Gastrocnemius medialis (tissue), 4 donors: ENCODE data around the gene USP32.

ENCODE experiments used
- POLR2A ChIP-seq, 2 donors: fragments of 450-650 bp; IDR thresholded peaks; one replicate each; pipeline ENCODE4 v1.6.1; 2017; ENCODE audit warnings: antibody characterized with exemption in 2 of 2, mild to moderate bottlenecking in 2 of 2, moderate library complexity in 2 of 2
- TF ChIP-seq, protein P1 (sequence below), 5 experiments: fragments of 450-650 bp in 3 of 5; fragments of 200-600 bp in 2 of 5; sonication (generic) in 2 of 5; IDR thresholded peaks in 4 of 5; conservative IDR thresholded peaks in 1 of 5; 1 replicate in 4 of 5; 2 replicates in 1 of 5; pipeline ENCODE4 v1.5.1; 2016 to 2019; ENCODE audit warnings: antibody characterized with exemption in 5 of 5, mild to moderate bottlenecking in 3 of 5, moderate library complexity in 3 of 5

DNA sequence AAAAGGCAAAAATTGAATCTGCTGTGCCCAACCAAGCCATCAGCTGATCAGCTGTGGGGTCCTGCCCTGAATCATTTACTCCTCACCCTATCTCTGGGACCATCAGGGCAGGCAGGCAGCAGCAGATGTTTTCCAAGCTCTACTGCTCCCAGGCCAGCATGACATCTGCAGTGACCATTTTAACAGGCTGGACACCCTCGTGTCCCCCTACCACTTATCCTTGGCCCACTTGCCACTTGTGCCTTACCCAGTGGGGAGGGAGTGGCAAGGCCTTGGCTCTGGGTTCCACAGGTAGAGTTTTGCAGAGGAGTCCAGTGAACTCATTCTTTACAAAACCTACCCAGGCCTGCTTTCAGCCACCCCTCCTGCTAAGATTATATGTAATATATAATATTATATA lies 254.2 kb downstream of the USP32 start:
- TF ChIP-seq, protein P1, sequence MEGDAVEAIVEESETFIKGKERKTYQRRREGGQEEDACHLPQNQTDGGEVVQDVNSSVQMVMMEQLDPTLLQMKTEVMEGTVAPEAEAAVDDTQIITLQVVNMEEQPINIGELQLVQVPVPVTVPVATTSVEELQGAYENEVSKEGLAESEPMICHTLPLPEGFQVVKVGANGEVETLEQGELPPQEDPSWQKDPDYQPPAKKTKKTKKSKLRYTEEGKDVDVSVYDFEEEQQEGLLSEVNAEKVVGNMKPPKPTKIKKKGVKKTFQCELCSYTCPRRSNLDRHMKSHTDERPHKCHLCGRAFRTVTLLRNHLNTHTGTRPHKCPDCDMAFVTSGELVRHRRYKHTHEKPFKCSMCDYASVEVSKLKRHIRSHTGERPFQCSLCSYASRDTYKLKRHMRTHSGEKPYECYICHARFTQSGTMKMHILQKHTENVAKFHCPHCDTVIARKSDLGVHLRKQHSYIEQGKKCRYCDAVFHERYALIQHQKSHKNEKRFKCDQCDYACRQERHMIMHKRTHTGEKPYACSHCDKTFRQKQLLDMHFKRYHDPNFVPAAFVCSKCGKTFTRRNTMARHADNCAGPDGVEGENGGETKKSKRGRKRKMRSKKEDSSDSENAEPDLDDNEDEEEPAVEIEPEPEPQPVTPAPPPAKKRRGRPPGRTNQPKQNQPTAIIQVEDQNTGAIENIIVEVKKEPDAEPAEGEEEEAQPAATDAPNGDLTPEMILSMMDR (IDR thresholded peaks at IDR 0.05 in 4 of 5, conservative IDR thresholded peaks at IDR 0.05 in 1 of 5): no peak
- no peak for TF ChIP-seq POLR2A (IDR thresholded peaks at IDR 0.05)
